Type B pancreatic cell (in vitro differentiated cells): Measurements from ENCODE around the gene NCKIPSD. TPM values are rescaled to one million over a fixed set of nuclear protein-coding genes. Genes with fewer than 3 reads are reported as not detected.

ENCODE experiments used
- DNase-seq: peaks from one replicate; pipeline ENCODE4 v3.0.0; 2021; ENCODE audit warnings: mixed read lengths; ENCODE audit not compliant: unreplicated experiment; ENCODE audit errors: extremely low spot score
- H3K27ac Mint-ChIP-seq: 2 replicates; pipeline ENCODE4 v1.8.0; 2021; ENCODE audit warnings: mild to moderate bottlenecking, mixed read lengths
- H3K27me3 Mint-ChIP-seq: 2 replicates; pipeline ENCODE4 v1.8.0; 2021; ENCODE audit warnings: mixed read lengths
- H3K36me3 Mint-ChIP-seq: 2 replicates; pipeline ENCODE4 v1.8.0; 2021; ENCODE audit warnings: mixed read lengths
- H3K4me1 Mint-ChIP-seq: one replicate; pipeline ENCODE4 v1.8.0; 2021; ENCODE audit warnings: mixed read lengths; ENCODE audit not compliant: unreplicated experiment
- H3K4me3 Mint-ChIP-seq: 2 replicates; pipeline ENCODE4 v1.8.0; 2021; ENCODE audit warnings: mild to moderate bottlenecking, mixed read lengths
- H3K9me3 Mint-ChIP-seq: 2 replicates; pipeline ENCODE4 v1.8.0; 2021; ENCODE audit warnings: mixed read lengths
- CTCF ChIP-seq: fragments of 200-600 bp; sonication (generic); conservative IDR thresholded peaks from 2 replicates; pipeline ENCODE4 v1.5.0; 2021; ENCODE audit warnings: antibody characterized with exemption, mild to moderate bottlenecking
- total RNA-seq: library from RNA; stranded (reverse); gene quantifications from 2 replicates; pipeline ENCODE4 v1.2.1, GENCODE V29; 2021; ENCODE audit warnings: low replicate concordance

NCKIPSD gene
- total RNA-seq, 1 donor from 2014 or later, result 22.1 TPM

GRCh38 chr3:48684054-48684349 lies 1.7 kb downstream of the NCKIPSD start:
- no peak for TF ChIP-seq CTCF
- DNase-seq, result no peak
- Mint-ChIP-seq H3K4me1 (peaks cover 22% of the 10 kb centered on the region), H3K36me3 (peaks cover 13% of the 10 kb centered on the region), H3K27me3 (no peaks in the 10 kb centered on the region), H3K27ac (peak overlapping the region; percentile 29), H3K4me3 (peak overlapping the region; percentile 94), H3K9me3 (no peaks in the 10 kb centered on the region)

- no peak overlapping the region for H3K4me3 Mint-ChIP-seq
- H3K27ac Mint-ChIP-seq, result no peak overlapping the region
- H3K27me3 Mint-ChIP-seq, result no peaks in the 10 kb centered on the region
- TF ChIP-seq CTCF, result no peak
- DNase-seq, result no peak
- H3K36me3 Mint-ChIP-seq, result peaks cover 14% of the 10 kb centered on the region
- H3K4me1 Mint-ChIP-seq, result peaks cover 22% of the 10 kb centered on the region
- no peaks in the 10 kb centered on the region for H3K9me3 Mint-ChIP-seq
These were observed 2.9 kb downstream of the NCKIPSD start for GRCh38 chr3:48682786-48683185.

- no peak for TF ChIP-seq CTCF
- H3K4me3 Mint-ChIP-seq, result no peak overlapping the region
- peaks cover 17% of the 10 kb centered on the region for H3K36me3 Mint-ChIP-seq
- no peaks in the 10 kb centered on the region for H3K9me3 Mint-ChIP-seq
- H3K27ac Mint-ChIP-seq, result no peak overlapping the region
- no peak for DNase-seq
- peaks cover 22% of the 10 kb centered on the region for H3K4me1 Mint-ChIP-seq
- H3K27me3 Mint-ChIP-seq, result no peaks in the 10 kb centered on the region
These were observed 3.6 kb downstream of the NCKIPSD start for GRCh38 chr3:48681974-48682610.

- Mint-ChIP-seq H3K9me3 (no peaks in the 10 kb centered on the region), H3K36me3 (peaks cover 15% of the 10 kb centered on the region), H3K27ac (no peak overlapping the region), H3K4me1 (peaks cover 19% of the 10 kb centered on the region), H3K4me3 (no peak overlapping the region), H3K27me3 (no peaks in the 10 kb centered on the region)
- no peak for TF ChIP-seq CTCF
- no peak for DNase-seq
These were observed 4.2 kb downstream of the NCKIPSD start for GRCh38 chr3:48681541-48681880.

- Mint-ChIP-seq H3K36me3 (peaks cover 19% of the 10 kb centered on the region), H3K27me3 (no peaks in the 10 kb centered on the region), H3K27ac (no peak overlapping the region), H3K4me1 (peaks cover 17% of the 10 kb centered on the region), H3K4me3 (no peak overlapping the region), H3K9me3 (no peaks in the 10 kb centered on the region)
- no peak for TF ChIP-seq CTCF
- DNase-seq, result no peak
These were observed 4.7 kb downstream of the NCKIPSD start for GRCh38 chr3:48680811-48681540.
